ENCODE measurements around the gene TRPV2.

GRCh38 chr17:16419929-16420271 is 4.5 kb downstream of the TRPV2 start:
- no peak for TF ChIP-seq TAF1 (IDR thresholded peaks at IDR 0.05; ENCODE audit: borderline replicate concordance, insufficient read depth, low read length)
- TF ChIP-seq REST (IDR thresholded peaks at IDR 0.05; ENCODE audit: insufficient read depth in 1 of 2, low read depth in 2 of 2, low read length in 2 of 2), result no peak
- TF ChIP-seq POLR2AphosphoS5 (IDR thresholded peaks at IDR 0.05; ENCODE audit: low read depth, low read length), result no peak

Measured in PFSK-1 (cell line).